H1 (cell line): ENCODE results near the gene NUDC. TPM values are rescaled to one million over a fixed set of nuclear protein-coding genes. Genes with fewer than 3 reads are reported as not detected.

Experiments used
- CTCF ChIA-PET: fragments of 300-600 bp; sonication (Branson Sonifier 250); formaldehyde crosslinking; loops from one replicate; lab custom pipeline; 2021; ENCODE audit not compliant: partially characterized antibody; lab: Charles Lee
- POLR2A ChIA-PET: fragments of 300-600 bp; sonication (Branson Sonifier 250); formaldehyde crosslinking; loops from one replicate; lab custom pipeline; 2021; ENCODE audit warnings: inconsistent platforms; ENCODE audit not compliant: partially characterized antibody; lab: Charles Lee
- DNase-seq, 2 experiments: peaks; one replicate each; pipeline versions ENCODE4 v3.0.0 to v3.0.0-alpha.2; 2010 to 2022; ENCODE audit warnings: low spot score in 2 of 2, low read depth in 1 of 2, mixed read lengths in 1 of 2
- FAIRE-seq: peaks from 2 replicates; lab custom pipeline; 2011; peaks lifted over from hg19 to GRCh38; lab: Jason Lieb, UNC
- H2AFZ ChIP-seq: 2 replicates; pipeline ENCODE4 v1.8.1; 2012; ENCODE audit warnings: low read length, inconsistent platforms
- H2AK5ac ChIP-seq: 2 replicates; pipeline ENCODE4 v1.6.1; 2013; ENCODE audit warnings: low read depth, low read length
- H2BK120ac ChIP-seq: replicated peaks from 2 replicates; pipeline ENCODE3; 2013; ENCODE audit warnings: low read depth, low read length, inconsistent platforms
- H2BK12ac ChIP-seq: 2 replicates; pipeline ENCODE4 v1.6.1; 2013; ENCODE audit warnings: low read depth, low read length
- H2BK15ac ChIP-seq: 2 replicates; pipeline ENCODE4 v1.6.1; 2013; ENCODE audit warnings: low read length
- H2BK20ac ChIP-seq: 2 replicates; pipeline ENCODE4 v1.6.1; 2013; ENCODE audit warnings: low read length
- H2BK5ac ChIP-seq: 2 replicates; pipeline ENCODE4 v1.6.1; 2013; ENCODE audit warnings: low read depth, low read length
- H3K14ac ChIP-seq: 2 replicates; pipeline ENCODE4 v1.6.1; 2013; ENCODE audit warnings: inconsistent platforms; ENCODE audit not compliant: insufficient read length
- H3K18ac ChIP-seq: 2 replicates; pipeline ENCODE4 v1.6.1; 2013; ENCODE audit warnings: low read length; ENCODE audit errors: extremely low read depth
- H3K23ac ChIP-seq: 2 replicates; pipeline ENCODE4 v1.6.1; 2013; ENCODE audit warnings: inconsistent platforms; ENCODE audit not compliant: insufficient read length
- H3K23me2 ChIP-seq: 2 replicates; pipeline ENCODE4 v1.6.1; 2013; ENCODE audit warnings: low read depth, low read length
- H3K27ac ChIP-seq: 2 replicates; pipeline ENCODE4 v1.6.1; 2011; ENCODE audit warnings: low read depth, low read length, inconsistent platforms
- H3K27me3 ChIP-seq, 4 experiments: replicated peaks in 1 of 4; 1 replicate in 1 of 4; 2 replicates in 3 of 4; pipeline versions ENCODE4 v1.6.1 to v1.8.1; 2011 to 2013; ENCODE audit warnings: low read length in 3 of 4, mild to moderate bottlenecking in 3 of 4, inconsistent platforms in 2 of 4, mixed read lengths in 2 of 4, moderate library complexity in 1 of 4; ENCODE audit not compliant: control insufficient read depth in 3 of 4, insufficient read depth in 3 of 4; ENCODE audit errors: extremely low read depth in 1 of 4
- H3K36me3 ChIP-seq, 4 experiments: 2 replicates each; pipeline versions ENCODE4 v1.6.1 to v1.8.1; 2011 to 2013; ENCODE audit warnings: mild to moderate bottlenecking in 4 of 4, low read length in 3 of 4, moderate library complexity in 2 of 4, control low read depth in 1 of 4, inconsistent platforms in 1 of 4; ENCODE audit not compliant: insufficient read depth in 4 of 4, control insufficient read depth in 2 of 4
- H3K4ac ChIP-seq: replicated peaks from 2 replicates; pipeline ENCODE3; 2013; ENCODE audit warnings: low read length, low read depth, mixed read lengths, inconsistent platforms; ENCODE audit not compliant: insufficient read length
- H3K4me1 ChIP-seq, 4 experiments: replicated peaks in 1 of 4; 1 replicate in 1 of 4; 2 replicates in 3 of 4; pipeline versions ENCODE4 v1.6.1 to v1.8.1; 2011 to 2013; ENCODE audit warnings: low read length in 3 of 4, inconsistent platforms in 2 of 4, mixed read lengths in 1 of 4; ENCODE audit not compliant: insufficient read depth in 4 of 4, control insufficient read depth in 3 of 4
- H3K4me2 ChIP-seq, 2 experiments: 2 replicates each; pipeline versions ENCODE4 v1.6.1 to v1.8.1; 2011 to 2013; ENCODE audit warnings: low read depth in 2 of 2, low read length in 2 of 2, control low read depth in 1 of 2, inconsistent platforms in 1 of 2, mild to moderate bottlenecking in 1 of 2; ENCODE audit not compliant: insufficient read depth in 1 of 2
- H3K4me3 ChIP-seq, 4 experiments: fragments of 200-600, 300-600 bp in 1 of 4; sonication (generic), shearing (Covaris generic), sonication (Bioruptor Twin) in 1 of 4; 2 replicates each; pipeline versions ENCODE4 v1.5.1 to v1.8.1; 2011 to 2016; ENCODE audit warnings: low read length in 4 of 4, low read depth in 3 of 4, control low read depth in 2 of 4, inconsistent platforms in 2 of 4, mild to moderate bottlenecking in 2 of 4, mixed read lengths in 1 of 4, moderate library complexity in 1 of 4; ENCODE audit not compliant: insufficient read depth in 2 of 4; ENCODE audit errors: extremely low read depth in 1 of 4
- H3K56ac ChIP-seq: replicated peaks from 2 replicates; pipeline ENCODE3; 2013; ENCODE audit warnings: low read depth, mild to moderate bottlenecking, mixed read lengths, low read length, inconsistent platforms; ENCODE audit not compliant: insufficient read length
- H3K79me1 ChIP-seq: 2 replicates; pipeline ENCODE4 v1.6.1; 2013; ENCODE audit warnings: low read depth, low read length, control low read depth
- H3K79me2 ChIP-seq, 2 experiments: 2 replicates each; pipeline versions ENCODE4 v1.6.1 to v1.8.1; 2012 to 2013; ENCODE audit warnings: low read length in 2 of 2, mild to moderate bottlenecking in 2 of 2, inconsistent platforms in 1 of 2; ENCODE audit not compliant: insufficient read depth in 2 of 2, control insufficient read depth in 1 of 2
- H3K9ac ChIP-seq, 4 experiments: replicated peaks in 1 of 4; 1 replicate in 1 of 4; 2 replicates in 3 of 4; pipeline versions ENCODE4 v1.6.1 to v1.8.1; 2011 to 2013; ENCODE audit warnings: low read depth in 3 of 4, low read length in 3 of 4, control low read depth in 2 of 4, mild to moderate bottlenecking in 2 of 4, moderate library complexity in 2 of 4, inconsistent platforms in 1 of 4; ENCODE audit errors: extremely low read depth in 1 of 4
- H3K9me3 ChIP-seq, 2 experiments: 2 replicates each; pipeline versions ENCODE4 v1.6.1 to v1.8.1; 2012 to 2013; ENCODE audit warnings: mild to moderate bottlenecking in 2 of 2, moderate library complexity in 2 of 2, control low read depth in 1 of 2, inconsistent platforms in 1 of 2, low read depth in 1 of 2, low read length in 1 of 2, mixed read lengths in 1 of 2; ENCODE audit not compliant: insufficient read depth in 2 of 2
- H4K20me1 ChIP-seq, 2 experiments: replicated peaks in 1 of 2; 2 replicates each; pipeline versions ENCODE3 to v1.8.1; 2011 to 2013; ENCODE audit warnings: inconsistent platforms in 2 of 2, low read length in 2 of 2, mild to moderate bottlenecking in 1 of 2; ENCODE audit not compliant: insufficient read depth in 2 of 2, control insufficient read depth in 1 of 2
- H4K5ac ChIP-seq: 2 replicates; pipeline ENCODE4 v1.6.1; 2013; ENCODE audit warnings: low read length, low read depth, mixed read lengths, inconsistent platforms; ENCODE audit not compliant: insufficient read length
- H4K8ac ChIP-seq: 2 replicates; pipeline ENCODE4 v1.8.0; 2013; ENCODE audit warnings: mild to moderate bottlenecking, moderate library complexity, low read length, inconsistent platforms; ENCODE audit not compliant: insufficient read depth; ENCODE audit errors: extremely low read depth
- H4K91ac ChIP-seq: replicated peaks from 2 replicates; pipeline ENCODE3; 2013; ENCODE audit warnings: low read length, mixed read lengths, inconsistent platforms; ENCODE audit not compliant: insufficient read length
- CREB1 ChIP-seq: IDR thresholded peaks from 2 replicates; pipeline ENCODE4 v1.6.1; 2012; ENCODE audit warnings: inconsistent platforms
- KDM4A ChIP-seq: IDR thresholded peaks from one replicate; pipeline ENCODE4 v1.7.1; 2012; ENCODE audit warnings: low read depth, mild to moderate bottlenecking, moderate library complexity, low read length, inconsistent platforms; ENCODE audit not compliant: severe bottlenecking
- PHF8 ChIP-seq: fragments of 200-600 bp; sonication (generic); conservative IDR thresholded peaks from 2 replicates; pipeline ENCODE4 v1.7.1; 2012; ENCODE audit warnings: low read depth, mild to moderate bottlenecking, inconsistent platforms, low read length, moderate library complexity
- RAD21 ChIP-seq, 2 experiments: IDR thresholded peaks in 1 of 2; conservative IDR thresholded peaks in 1 of 2; 2 replicates each; pipeline ENCODE4 v1.6.1; 2011; ENCODE audit warnings: low read depth in 2 of 2, low read length in 2 of 2, improper control_type of control experiment in 1 of 2, inconsistent platforms in 1 of 2, mild to moderate bottlenecking in 1 of 2, moderate library complexity in 1 of 2
- WGBS, 2 experiments: shearing (Covaris generic) in 1 of 2; methylation state at CpG; one replicate each; pipeline versions ENCODE4 v1.1.6 to v1.1.7; 2013 to 2015; ENCODE audit warnings: low lambda C conversion rate in 2 of 2, mixed read lengths in 2 of 2, inconsistent platforms in 1 of 2, low coverage in 1 of 2, missing lambda C conversion rate in 1 of 2; ENCODE audit not compliant: insufficient replicate concordance in 2 of 2, insufficient coverage in 1 of 2, insufficient read length in 1 of 2; ENCODE audit errors: extremely low coverage in 1 of 2, missing lambda C conversion rate in 1 of 2; 5-methylcytosine and 5-hydroxymethylcytosine counted together
- polyA plus RNA-seq, 7 experiments: library from polyadenylated mRNA; depleted of rRNA in 3 of 7; stranded (reverse) in 5 of 7; unstranded in 2 of 7; fragments of >200 nt in 5 of 7; fragments of 200-250 nt in 2 of 7; gene quantifications; 1 replicate in 5 of 7; 2 replicates in 1 of 7; 4 replicates in 1 of 7; pipeline versions ENCODE4 v1.2.1 to v1.2.3, GENCODE V29; 2011 to 2013; ENCODE audit warnings: missing spikeins in 2 of 7, mixed read lengths in 2 of 7
- total RNA-seq: library from RNA; stranded (reverse); fragmentation: NEBNext Ultra II Directional; extraction: Animal tissue kit (Norgen Biotek cat#: 25700); gene quantifications from 2 replicates; pipeline ENCODE4 v1.2.1, GENCODE V29; 2021
- TF ChIP-seq, protein P1 (sequence below): IDR thresholded peaks from 2 replicates; pipeline ENCODE4 v1.6.1; 2012; ENCODE audit warnings: inconsistent platforms
- TF ChIP-seq, protein P2 (sequence below): IDR thresholded peaks from 2 replicates; pipeline ENCODE4 v1.6.1; 2011; ENCODE audit warnings: low read length, improper control_type of control experiment

Gene NUDC
- total and polyA plus RNA-seq, 2 of the 8 experiments (the other 6 are each of a cell fraction or from before 2014, with no cell fraction given) = 43.2 to 131 TPM

DNA sequence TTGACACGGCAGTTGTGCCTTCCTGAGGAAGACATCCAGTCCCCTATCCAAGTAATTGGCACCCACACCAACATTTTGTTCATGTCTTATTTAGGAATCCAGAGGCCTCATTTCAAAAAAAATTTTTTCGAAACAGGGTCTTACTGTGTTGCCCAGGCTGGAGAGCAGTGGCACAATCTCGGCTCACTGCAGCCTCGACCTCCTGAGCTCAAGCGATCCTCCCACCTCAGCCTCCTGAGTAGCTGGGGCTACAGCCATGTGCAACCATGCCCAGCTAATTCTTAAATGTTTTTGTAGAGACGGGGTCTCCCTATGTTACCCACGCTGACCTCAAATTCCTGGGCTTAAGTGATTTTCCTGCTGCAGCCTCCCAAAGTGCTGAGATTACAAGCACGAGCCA, 62.7 kb downstream of the NUDC start:
- no peak overlapping the region for H2AFZ ChIP-seq
- no peak overlapping the region for H3K4ac ChIP-seq
- no peak overlapping the region for H3K4me3 ChIP-seq
- H3K14ac ChIP-seq = no peak overlapping the region
- H4K20me1 ChIP-seq = no peaks in the 10 kb centered on the region
- no peaks in the 10 kb centered on the region for H3K9me3 ChIP-seq
- no peak overlapping the region for H3K4me2 ChIP-seq
- no peak overlapping the region for H3K23ac ChIP-seq
- H2BK15ac ChIP-seq = no peak overlapping the region
- DNase-seq (no peak), FAIRE-seq (no peak)
- ChIA-PET CTCF (interaction anchor here (0.6 to 3.5 kb wide), 6 partner anchors 9 to 119 kb away, joined by 3 to 29 read pairs (median 4); no protein-coding TSS in a partner anchor), POLR2A (interaction anchor here (42.2 kb wide), 1 partner anchor 38 kb away, joined by 1829 read pairs; the partner anchor contains the start of genes TENT5B and TRNP1)
- H4K91ac ChIP-seq = no peak overlapping the region
- no peak overlapping the region for H3K18ac ChIP-seq
- H3K9ac ChIP-seq = no peak overlapping the region
- no peak overlapping the region for H4K8ac ChIP-seq
- H3K79me2 ChIP-seq = no peaks in the 10 kb centered on the region
- no peak overlapping the region for H2BK12ac ChIP-seq
- H2BK5ac ChIP-seq = no peak overlapping the region
- H3K23me2 ChIP-seq = no peaks in the 10 kb centered on the region
- H2AK5ac ChIP-seq = no peak overlapping the region
- H3K56ac ChIP-seq = no peak overlapping the region
- no peaks in the 10 kb centered on the region for H3K79me1 ChIP-seq
- no peaks in the 10 kb centered on the region for H3K4me1 ChIP-seq
- H2BK120ac ChIP-seq = no peak overlapping the region
- H2BK20ac ChIP-seq = no peak overlapping the region
- no peaks in the 10 kb centered on the region for H3K36me3 ChIP-seq
- no peak overlapping the region for H3K27ac ChIP-seq
- WGBS, 2 experiments = 92% methylated on average over 8 of the region's 8 CpGs; no CpG with 5 or more reads in 1 of the 2 experiments
- H3K27me3 ChIP-seq = no peaks in the 10 kb centered on the region
- H4K5ac ChIP-seq = no peak overlapping the region
- TF ChIP-seq, protein P1, sequence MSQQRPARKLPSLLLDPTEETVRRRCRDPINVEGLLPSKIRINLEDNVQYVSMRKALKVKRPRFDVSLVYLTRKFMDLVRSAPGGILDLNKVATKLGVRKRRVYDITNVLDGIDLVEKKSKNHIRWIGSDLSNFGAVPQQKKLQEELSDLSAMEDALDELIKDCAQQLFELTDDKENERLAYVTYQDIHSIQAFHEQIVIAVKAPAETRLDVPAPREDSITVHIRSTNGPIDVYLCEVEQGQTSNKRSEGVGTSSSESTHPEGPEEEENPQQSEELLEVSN = no peak
- no peak for TF ChIP-seq CREB1
- no peak for TF ChIP-seq PHF8
- no peak for TF ChIP-seq RAD21 (IDR thresholded peaks at IDR 0.05 in 1 of 2, conservative IDR thresholded peaks at IDR 0.05 in 1 of 2; ENCODE audit: low read depth in 2 of 2, low read length in 2 of 2)
- TF ChIP-seq KDM4A = no peak
- TF ChIP-seq, protein P2, sequence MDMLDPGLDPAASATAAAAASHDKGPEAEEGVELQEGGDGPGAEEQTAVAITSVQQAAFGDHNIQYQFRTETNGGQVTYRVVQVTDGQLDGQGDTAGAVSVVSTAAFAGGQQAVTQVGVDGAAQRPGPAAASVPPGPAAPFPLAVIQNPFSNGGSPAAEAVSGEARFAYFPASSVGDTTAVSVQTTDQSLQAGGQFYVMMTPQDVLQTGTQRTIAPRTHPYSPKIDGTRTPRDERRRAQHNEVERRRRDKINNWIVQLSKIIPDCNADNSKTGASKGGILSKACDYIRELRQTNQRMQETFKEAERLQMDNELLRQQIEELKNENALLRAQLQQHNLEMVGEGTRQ = no peak
